Stimulated activated CD4-positive, alpha-beta T cell treated with anti-CD3 and anti-CD28 coated beads, Interleukin-4, amount 100 ng/mL, for 24 hours (primary cell): ENCODE results near the gene TIGD3.

ENCODE experiments used
- DNase-seq: peaks from one replicate; pipeline ENCODE4 v3.0.0-alpha.2; 2020

Gene TIGD3

DNA sequence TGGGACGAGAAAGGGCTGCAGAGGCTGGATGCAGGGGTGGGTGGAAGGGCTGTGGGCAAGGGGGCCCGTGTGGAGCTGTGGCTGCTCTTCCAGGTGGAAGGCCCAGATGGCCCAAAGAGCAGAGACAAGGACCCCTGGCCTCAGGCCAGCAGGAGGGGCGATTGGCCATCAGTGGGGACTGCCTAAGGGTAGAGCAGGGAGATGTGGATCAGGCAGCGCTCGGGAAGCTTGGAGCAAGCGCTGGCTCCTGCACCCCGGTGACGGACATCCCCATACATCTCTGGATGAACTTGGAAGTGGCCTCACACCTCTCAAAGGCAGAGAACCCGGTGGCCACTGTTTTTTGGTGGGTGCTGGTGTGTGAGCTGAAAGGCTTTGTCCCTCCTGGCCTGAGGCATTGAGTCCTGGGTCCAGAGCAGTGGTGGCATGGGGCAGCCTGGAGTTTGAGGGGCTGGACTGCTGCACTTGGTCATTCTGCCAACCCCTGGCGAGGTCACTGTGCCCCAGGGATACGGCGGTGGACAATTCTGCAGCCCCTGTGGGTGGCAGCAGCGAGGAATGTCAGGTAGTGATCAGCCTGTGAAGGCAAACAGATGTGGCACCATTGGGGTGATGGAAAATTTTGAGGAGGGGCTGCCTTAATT lies 37.8 kb downstream of the TIGD3 start:
- no peak for DNase-seq

DNA sequence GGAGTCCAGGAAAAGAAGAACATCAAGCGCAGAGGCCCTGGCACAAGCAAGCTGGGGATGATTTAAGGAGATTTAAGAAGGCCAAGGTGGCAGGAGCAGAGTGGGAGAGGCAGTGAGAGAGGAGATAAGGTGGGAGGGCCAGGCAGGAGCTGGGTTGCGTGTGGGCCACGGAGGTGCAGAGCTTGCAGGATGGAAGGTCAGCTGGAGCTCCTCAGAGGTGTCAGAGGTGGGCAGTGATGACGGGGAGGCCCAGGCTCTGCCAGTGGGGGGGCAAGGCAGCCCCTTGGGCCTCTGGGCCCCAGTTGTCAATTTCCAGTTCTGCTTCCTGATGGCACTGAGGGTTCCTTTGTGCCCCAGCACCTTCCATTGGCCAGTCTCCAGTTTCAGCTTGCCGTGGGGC lies 38.3 kb downstream of the TIGD3 start:
- DNase-seq, result no peak

GRCh38 chr11:65393513-65394079 lies 39.0 kb downstream of the TIGD3 start:
- DNase-seq, result no peak

DNA sequence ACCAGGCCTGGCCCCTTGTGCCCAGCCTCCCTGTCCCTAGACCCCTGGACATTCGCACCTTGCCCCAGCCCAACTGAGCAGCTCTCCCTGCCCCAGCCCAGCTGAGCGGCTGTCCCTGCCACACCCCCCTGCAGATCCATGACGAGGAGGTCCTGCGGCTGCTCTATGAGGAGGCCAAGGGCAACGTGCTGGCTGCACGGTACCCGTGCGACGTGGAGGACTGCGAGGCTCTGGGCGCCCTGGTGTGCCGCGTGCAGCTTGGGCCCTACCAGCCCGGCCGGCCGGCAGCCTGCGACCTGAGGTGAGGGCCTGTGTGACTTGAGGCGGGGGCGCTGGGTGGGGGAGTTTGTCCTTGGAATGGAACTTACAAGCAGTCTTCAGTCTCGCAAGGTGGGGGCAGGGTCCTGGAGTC lies 39.6 kb downstream of the TIGD3 start:
- no peak for DNase-seq

GRCh38 chr11:65395961-65396530 lies 41.5 kb downstream of the TIGD3 start:
- DNase-seq, result no peak

- no peak for DNase-seq
Measured at GRCh38 chr11:65396769-65397745, 42.5 kb downstream of the TIGD3 start.

DNA sequence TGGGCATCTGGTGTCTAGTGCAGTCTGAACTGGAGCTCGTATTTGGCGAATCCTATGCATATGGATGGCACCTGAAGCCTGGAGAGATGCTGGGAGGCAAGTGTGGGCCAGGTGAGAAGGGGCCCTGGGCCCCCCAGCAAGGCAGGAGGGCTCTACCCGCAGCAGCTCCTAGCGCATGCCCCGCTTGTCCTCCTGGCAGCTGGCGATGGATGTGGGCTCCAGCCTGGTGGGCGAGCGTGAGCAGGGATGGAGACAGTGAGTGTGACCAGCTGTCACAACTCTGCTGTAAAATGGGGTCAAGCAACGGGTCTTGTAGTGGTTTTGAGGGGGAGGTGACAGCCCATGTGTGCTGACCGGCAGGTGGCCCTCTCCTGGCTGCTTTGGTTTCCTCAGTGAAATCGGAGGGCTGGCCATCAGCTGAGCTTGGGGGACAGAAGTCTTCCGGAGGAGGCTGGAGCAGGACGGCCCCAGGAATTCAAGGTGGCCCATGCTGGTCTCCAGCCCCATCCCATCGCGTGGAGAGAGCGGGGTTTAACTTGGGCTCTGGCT lies 43.9 kb downstream of the TIGD3 start:
- DNase-seq, result no peak

GRCh38 chr11:65399249-65399648 lies 44.7 kb downstream of the TIGD3 start:
- DNase-seq, result no peak

DNA sequence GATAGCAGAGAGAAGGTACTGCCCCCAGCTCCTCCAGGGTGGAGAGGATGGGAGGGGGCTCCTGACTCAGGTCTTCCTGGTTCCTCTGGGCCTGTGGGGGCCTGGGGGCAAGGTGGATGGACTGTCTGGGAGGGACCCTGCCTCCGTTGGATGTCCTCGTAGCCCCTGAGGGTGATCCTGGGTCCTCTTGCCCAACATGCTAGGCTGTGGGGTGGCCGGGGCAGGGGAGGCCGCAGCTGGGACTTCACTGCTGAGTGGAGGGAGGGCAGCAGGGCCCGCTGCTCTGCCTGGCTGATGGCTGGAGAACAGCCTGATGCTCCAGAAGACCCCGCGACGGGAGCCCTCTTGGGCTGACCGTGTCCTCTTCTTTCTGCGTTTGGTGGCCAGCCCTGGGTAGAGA lies 45.3 kb downstream of the TIGD3 start:
- no peak for DNase-seq

- DNase-seq, result no peak
Measured at GRCh38 chr11:65400307-65401072, 45.9 kb downstream of the TIGD3 start.

DNA sequence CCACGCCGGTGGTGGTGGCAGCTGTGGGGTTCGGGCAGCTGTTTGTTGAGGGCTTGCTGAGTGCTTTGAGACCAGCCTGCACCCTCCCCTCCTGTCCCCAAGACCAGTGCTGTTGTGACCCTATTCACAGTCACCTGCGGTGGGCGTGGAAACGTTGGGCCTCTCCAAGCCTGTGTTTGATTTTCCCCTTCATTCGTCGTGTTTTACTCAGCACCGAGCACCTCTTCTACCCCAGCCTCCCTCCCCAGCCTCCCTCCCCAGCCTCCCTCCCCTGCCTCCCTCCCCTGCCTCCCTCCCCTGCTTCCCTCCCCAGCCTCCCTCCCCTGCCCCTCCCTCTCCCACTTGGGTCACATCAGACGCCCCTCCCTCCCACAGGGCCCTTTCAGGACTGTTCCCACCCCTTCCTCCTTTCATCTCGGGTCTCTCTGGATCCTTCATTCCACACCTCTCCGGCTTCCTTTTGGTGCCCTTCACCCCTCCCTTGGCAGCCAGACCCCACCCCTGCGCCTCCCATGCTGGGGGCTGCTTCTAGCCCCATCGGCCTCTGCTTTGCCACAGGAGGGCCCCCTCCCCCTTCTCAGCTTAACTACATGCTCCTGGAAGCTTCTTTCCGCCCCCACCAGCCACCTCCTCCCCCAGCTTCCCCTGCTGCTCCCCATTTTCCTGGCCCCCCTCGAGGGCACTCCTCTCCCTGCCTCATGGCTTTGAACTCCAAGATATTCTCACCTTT lies 46.7 kb downstream of the TIGD3 start:
- DNase-seq, result no peak

- no peak for DNase-seq
Measured at GRCh38 chr11:65401803-65402248, 47.3 kb downstream of the TIGD3 start.

DNA sequence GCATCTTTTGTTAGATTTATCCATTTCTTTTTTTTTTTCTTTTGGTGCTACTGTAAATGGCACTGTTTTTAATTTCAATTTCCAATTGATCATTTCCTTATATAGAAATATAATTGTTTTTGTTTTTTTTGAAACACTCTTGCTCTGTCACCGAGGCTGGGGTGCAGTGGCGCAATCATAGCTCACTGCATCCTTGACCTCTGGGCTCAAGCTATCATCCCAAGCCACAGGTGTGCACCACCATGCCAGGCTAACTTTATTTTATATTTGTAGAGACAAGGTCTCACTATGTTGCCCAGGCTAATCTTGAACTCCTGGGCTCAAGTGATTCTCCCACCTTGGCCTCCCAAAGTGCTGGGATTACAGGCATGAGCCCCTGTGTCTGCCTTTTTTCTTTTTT lies 48.2 kb downstream of the TIGD3 start:
- DNase-seq, result no peak

GRCh38 chr11:65403607-65404121 lies 49.1 kb downstream of the TIGD3 start:
- no peak for DNase-seq

DNA sequence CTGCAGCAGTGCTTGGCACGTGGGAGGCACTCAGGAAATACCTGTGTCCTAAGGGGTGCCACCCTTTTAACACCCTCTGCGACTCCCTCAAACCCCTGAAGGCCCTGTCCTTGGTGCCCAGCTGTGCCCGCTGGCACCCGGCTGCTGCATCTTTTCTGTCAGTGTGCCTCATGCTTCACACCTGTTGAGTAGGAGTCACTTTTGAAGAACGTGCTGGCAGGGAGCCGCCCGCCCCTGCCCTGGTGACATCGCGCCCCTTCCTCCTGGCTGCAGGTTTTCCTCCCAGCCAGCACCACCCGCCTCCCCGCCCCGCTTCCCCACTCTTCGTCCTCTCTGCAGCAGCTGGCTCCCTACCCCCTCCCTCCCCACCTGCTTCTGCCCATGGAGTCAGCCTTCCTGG lies 49.7 kb downstream of the TIGD3 start:
- DNase-seq, result no peak

DNA sequence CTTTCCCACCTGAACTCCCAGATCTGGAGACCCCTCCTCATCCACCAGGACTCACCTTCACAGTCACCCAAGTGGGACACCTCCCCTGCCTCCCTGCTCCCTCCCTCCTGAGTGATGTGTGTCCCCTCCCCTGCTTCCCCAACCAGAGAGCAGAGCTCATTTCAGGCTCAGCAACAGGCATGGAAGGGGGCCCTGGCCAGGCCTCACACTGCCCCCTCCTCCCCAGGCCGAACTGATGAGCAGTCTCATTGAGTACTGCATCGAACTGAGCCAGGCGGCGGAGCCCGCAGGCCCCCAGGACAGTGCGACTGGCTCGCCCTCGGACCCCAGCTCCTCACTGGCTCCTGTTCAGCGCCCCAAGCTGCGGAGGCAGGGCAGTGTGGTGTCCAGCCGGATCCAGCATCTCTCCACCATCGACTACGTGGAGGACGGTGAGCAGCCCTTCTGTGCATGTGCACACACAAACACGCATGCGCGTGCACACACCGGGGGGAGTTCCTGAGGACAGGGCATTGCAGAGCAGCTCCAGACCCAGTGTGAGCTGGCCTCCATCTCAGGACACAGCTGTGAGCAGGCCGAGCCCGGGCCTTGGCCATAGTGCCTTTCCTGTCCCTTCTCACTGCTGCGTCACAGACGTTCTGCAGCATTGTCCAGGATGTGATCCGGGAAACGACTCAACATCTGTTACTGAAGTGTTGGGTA lies 50.2 kb downstream of the TIGD3 start:
- DNase-seq, result no peak
